ENCODE measurements around the gene ITPR3. TPM values are rescaled to one million over a fixed set of nuclear protein-coding genes. Genes with fewer than 3 reads are reported as not detected.

Gene ITPR3
- total and polyA plus RNA-seq, 2 of the 13 experiments (the other 11 are each of a cell fraction or from before 2014, with no cell fraction given), result 3.8 to 21.4 TPM

GRCh38 chr6:33634161-33634727 lies 13.1 kb downstream of the ITPR3 start:
- CTCF ChIA-PET (ENCODE audit: low intra/inter-chr PET ratio, low total read pairs), result interaction anchor here (2.4 to 4.1 kb wide), 2 partner anchors 44 to 49 kb away, joined by 34 to 72 read pairs; no protein-coding TSS in a partner anchor
- TF ChIP-seq KLF15 (CRISPR knock-in tag; IDR thresholded peaks at IDR 0.05; ENCODE audit: borderline replicate concordance) (no peak), ZNF12 (CRISPR knock-in tag; IDR thresholded peaks at IDR 0.05) (no peak), HIC2 (CRISPR knock-in tag; IDR thresholded peaks at IDR 0.05; ENCODE audit: low read depth) (0 out of 2 replicates have a peak, but pooled peaks have one; percentile 70), TCF12 (IDR thresholded peaks at IDR 0.05) (no peak), TCF12 (CRISPR knock-in tag; IDR thresholded peaks at IDR 0.05) (no peak), PRDM10 (CRISPR knock-in tag; IDR thresholded peaks at IDR 0.05; ENCODE audit: low read depth) (0 out of 2 replicates have a peak, but pooled peaks have one; percentile 31), ZNF7 (CRISPR knock-in tag; IDR thresholded peaks at IDR 0.05) (no peak), ZNF788 (CRISPR knock-in tag; IDR thresholded peaks at IDR 0.05; ENCODE audit: borderline replicate concordance) (peak; percentile 47; the same call in 1 of the 2 replicates), ZNF572 (CRISPR knock-in tag; IDR thresholded peaks at IDR 0.05) (peak; percentile 93; the same call in 1 of the 2 replicates), FOXP1 (IDR thresholded peaks at IDR 0.05) (no peak), FOXP1 (CRISPR knock-in tag; IDR thresholded peaks at IDR 0.05) (no peak), TMF1 (CRISPR knock-in tag; IDR thresholded peaks at IDR 0.05; ENCODE audit: low read depth) (no peak), SIN3B (IDR thresholded peaks at IDR 0.05; ENCODE audit: low read length) (peak; percentile 76; the same call in 1 of the 2 replicates), MYC (CRISPR knock-in tag; IDR thresholded peaks at IDR 0.05; ENCODE audit: borderline replicate concordance) (no peak), ZNF75D (CRISPR knock-in tag; IDR thresholded peaks at IDR 0.05; ENCODE audit: borderline replicate concordance) (0 out of 2 replicates have a peak, but pooled peaks have one; percentile 32), MBNL3 (CRISPR knock-in tag; conservative IDR thresholded peaks at IDR 0.05) (no peak), TGIF2 (CRISPR knock-in tag; IDR thresholded peaks at IDR 0.05) (peak; percentile 65), ZNF275 (CRISPR knock-in tag; IDR thresholded peaks at IDR 0.05; ENCODE audit: borderline replicate concordance) (peak; percentile 13; the same call in 1 of the 2 replicates), RXRB (CRISPR knock-in tag; IDR thresholded peaks at IDR 0.05; ENCODE audit: borderline replicate concordance) (no peak)

More at GRCh38 chr6:33634161-33634727, 13.1 kb downstream of the ITPR3 start:
- H4K20me1 ChIP-seq (ENCODE audit: insufficient read depth, low read length), result peaks cover 12% of the 10 kb centered on the region; the same call in 1 of the 2 replicates
- POLR2A ChIA-PET, result interaction anchor here (1.1 to 4.0 kb wide), 8 partner anchors 12 to 128 kb away, joined by 3 to 23 read pairs (median 4); partner anchors contain the start of genes BAK1, ITPR3 and UQCC2
- H3K27ac ChIP-seq (ENCODE audit: extremely low read length, insufficient read depth, low read length), result no peak overlapping the region
- FAIRE-seq (peak; percentile 80), ATAC-seq (peak; percentile 73), DNase-seq (ENCODE audit: low spot score) (peak; percentile 80)
- no peaks in the 10 kb centered on the region for H3K36me3 ChIP-seq (replicated peaks in 1 of 2; ENCODE audit: control insufficient read depth in 1 of 2, insufficient read depth in 2 of 2, low read length in 2 of 2)
- peaks cover 41% of the 10 kb centered on the region for H3K4me1 ChIP-seq (ENCODE audit: insufficient read depth, low read length)
- intact Hi-C loops (cut with micrococcal nuclease; ENCODE audit: unreplicated experiment) (loop anchor here (10.0 kb wide), 1 partner anchor 71 kb away; no protein-coding TSS in a partner anchor), in situ Hi-C loops (cut with HindIII; ENCODE audit: extremely low pct_ligation_motif_present, low pct_unique_long_range_greater_than_20kb) (no loop called here)
- WGBS (ENCODE audit: low lambda C conversion rate), result 1% methylated on average over 12 of the region's 15 CpGs
- no TSS peak for BruUV-seq (replicated peaks)
- H3K4me2 ChIP-seq (ENCODE audit: low read depth, low read length), result peak overlapping the region; percentile 100
- H3K27me3 ChIP-seq (ENCODE audit: control insufficient read depth in 1 of 2, insufficient read depth in 2 of 2, low read length in 2 of 2), result no peaks in the 10 kb centered on the region
- H3K9me3 ChIP-seq (ENCODE audit: low read length), result no peaks in the 10 kb centered on the region
- peak overlapping the region; percentile 57 to 84 (median 60) for H3K4me3 ChIP-seq (replicated peaks in 1 of 3; ENCODE audit: insufficient read depth in 1 of 3, low read depth in 2 of 3, low read length in 3 of 3)
- no peaks in the 10 kb centered on the region for H3K79me2 ChIP-seq (ENCODE audit: insufficient read depth, low read length)
- H2AFZ ChIP-seq (ENCODE audit: low read length), result peak overlapping the region; percentile 72
- peak overlapping the region; percentile 43; the same call in 1 of the 2 replicates for H3K9ac ChIP-seq (ENCODE audit: insufficient read depth, low read depth, low read length)

Data from HepG2 (cell line).